ENCODE measurements around the gene BHLHA15. TPM values are rescaled to one million over a fixed set of nuclear protein-coding genes. Genes with fewer than 3 reads are reported as not detected.

BHLHA15 gene
- polyA plus RNA-seq, 4 donors = 0.19 to 0.44 (median 0.29) TPM; not detected in 1

GRCh38 chr7:98223351-98223897, 12.2 kb downstream of the BHLHA15 start:
- no peak for DNase-seq (ENCODE audit: low read depth in 4 of 4, low spot score in 3 of 4)

GRCh38 chr7:98223898-98224700, 12.9 kb downstream of the BHLHA15 start:
- DNase-seq (ENCODE audit: low read depth in 4 of 4, low spot score in 3 of 4) = no peak

- no peak for DNase-seq (ENCODE audit: low read depth in 4 of 4, low spot score in 3 of 4)
These were observed 13.5 kb downstream of the BHLHA15 start for GRCh38 chr7:98224701-98225181.

DNA sequence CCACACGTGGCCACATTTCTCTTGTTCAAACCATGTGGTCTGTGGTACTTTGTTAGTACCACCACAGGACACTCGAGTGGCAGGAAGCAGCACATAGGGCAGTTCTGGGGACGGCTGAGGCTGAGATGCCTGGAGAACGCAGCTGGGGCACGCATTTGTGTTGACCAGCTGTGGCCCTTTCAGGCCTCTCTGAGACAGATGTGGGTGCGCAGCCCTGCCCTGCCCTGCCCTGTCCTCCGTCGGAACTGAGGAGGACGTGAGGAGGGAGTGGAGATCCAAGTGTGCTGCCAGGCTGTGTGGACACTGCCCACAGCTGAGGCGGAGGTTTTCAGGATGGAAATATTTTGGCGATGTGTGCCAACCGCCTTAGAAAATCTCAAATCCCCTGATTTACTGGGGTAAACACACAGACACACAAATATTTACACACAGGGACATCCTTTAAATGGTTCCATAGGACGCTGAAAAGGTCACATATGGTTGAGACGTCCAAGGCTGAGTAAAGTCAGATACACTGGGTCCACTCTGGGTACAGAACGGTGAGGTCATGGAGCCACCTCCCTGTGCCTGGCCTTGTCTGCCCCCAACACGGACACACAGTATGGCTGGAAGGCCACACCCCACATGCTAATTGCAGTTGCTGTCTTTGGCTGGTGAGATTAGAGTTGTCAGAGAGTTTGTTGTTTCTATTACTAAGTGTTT, 14.8 kb downstream of the BHLHA15 start:
- DNase-seq (ENCODE audit: low read depth in 4 of 4, low spot score in 3 of 4) = no peak

DNA sequence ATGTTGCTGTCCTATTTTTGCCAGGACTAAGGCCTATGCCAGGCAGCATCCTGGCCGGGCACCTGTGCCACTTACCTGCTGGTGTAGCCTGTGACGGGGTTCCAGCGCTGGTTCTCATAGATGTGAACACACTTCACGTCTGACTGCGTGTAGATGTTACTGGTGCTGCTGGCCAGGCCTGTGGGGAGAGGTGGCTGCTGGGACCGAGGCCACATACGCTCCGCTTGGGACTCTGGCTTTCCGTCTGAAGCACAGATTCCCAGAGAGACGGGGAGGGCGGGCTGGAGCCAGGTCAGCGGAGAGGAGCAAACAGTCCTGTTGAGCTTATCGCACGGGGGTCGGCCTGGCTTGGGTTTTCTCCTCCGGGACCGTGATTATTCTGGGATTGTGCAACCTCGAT, 16.7 kb downstream of the BHLHA15 start:
- DNase-seq (ENCODE audit: low read depth in 4 of 4, low spot score in 3 of 4) = no peak

DNA sequence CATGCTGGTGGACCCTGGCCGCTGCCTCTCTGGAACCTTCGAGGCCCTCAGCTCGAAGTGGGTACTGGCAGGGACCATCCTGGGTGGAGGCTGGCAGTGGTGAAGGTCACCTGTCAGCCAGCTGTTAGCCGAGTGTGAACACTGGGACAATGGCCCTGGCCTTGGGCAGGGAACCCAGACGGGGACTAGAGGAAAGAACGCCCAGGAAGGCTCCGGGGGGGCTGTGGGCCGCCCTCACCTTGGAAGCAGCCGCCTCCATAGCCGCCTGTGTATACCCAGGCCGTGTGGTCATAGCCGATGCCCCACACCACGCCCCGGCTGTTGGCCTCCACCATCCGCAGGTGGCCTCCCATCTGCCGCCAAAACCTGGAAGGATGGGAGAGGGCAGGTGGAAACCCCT, 17.6 kb downstream of the BHLHA15 start:
- no peak for DNase-seq (ENCODE audit: low read depth in 4 of 4, low spot score in 3 of 4)

- DNase-seq (ENCODE audit: low read depth in 4 of 4, low spot score in 3 of 4) = no peak
These were observed 18.2 kb downstream of the BHLHA15 start for GRCh38 chr7:98229441-98229840.

DNA sequence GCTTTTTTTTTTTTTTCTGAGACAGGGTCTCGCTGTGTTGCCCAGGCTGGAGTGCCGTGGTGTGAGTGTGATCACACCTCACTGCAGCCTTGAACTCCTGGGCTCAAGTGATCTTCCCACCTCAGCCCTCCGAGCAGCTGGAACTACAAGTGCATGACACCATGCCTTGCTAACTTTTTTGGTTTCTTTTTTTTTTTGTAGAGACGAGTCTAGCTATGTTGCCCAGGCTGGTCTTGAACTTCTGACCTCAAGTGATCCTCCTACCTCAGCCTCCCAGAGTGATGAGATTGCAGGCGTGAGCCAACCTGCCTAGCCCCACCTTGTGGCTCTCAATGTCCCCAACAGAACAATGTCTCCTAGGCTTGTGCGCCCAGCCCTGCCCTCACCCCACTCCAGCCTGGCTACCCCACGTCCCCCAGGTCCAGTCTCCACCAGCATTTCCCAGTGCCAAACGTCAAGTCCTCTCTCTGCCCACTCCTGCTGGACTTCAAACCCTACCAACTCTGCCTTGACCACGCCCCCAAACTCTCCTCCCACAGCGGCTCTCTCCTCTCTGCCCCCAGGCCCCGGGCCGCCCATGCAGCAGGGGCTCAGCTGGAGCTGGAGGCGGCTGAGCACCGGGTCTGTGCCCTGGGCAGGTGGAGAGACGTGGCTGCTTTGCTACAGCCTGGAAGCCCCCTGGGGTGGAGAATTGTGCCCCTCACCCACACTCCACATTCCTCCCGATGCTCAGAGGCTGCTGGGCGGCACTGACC, 18.9 kb downstream of the BHLHA15 start:
- DNase-seq (ENCODE audit: low read depth in 4 of 4, low spot score in 3 of 4) = no peak

- DNase-seq (ENCODE audit: low read depth in 4 of 4, low spot score in 3 of 4) = no peak
These were observed 19.7 kb downstream of the BHLHA15 start for GRCh38 chr7:98230746-98231471.

- DNase-seq (ENCODE audit: low read depth in 4 of 4, low spot score in 3 of 4) = no peak
These were observed 20.4 kb downstream of the BHLHA15 start for GRCh38 chr7:98231493-98232262.

DNA sequence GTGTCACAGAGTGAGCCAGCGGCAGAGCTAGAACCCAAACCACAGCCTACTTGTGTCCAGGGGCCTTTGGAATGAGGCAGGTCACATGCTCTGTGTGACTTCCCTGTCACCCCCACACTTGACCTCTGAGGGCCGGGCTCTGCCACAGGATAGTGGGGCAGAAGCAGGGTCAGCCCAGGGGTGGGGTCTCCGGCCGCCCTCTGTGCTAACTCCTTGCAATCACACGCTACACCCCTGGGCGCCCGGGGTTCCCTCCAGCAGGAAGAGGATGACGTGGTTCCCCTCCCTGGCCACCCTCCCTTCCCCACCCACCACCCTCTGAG, 21.0 kb downstream of the BHLHA15 start:
- DNase-seq (ENCODE audit: low read depth in 4 of 4, low spot score in 3 of 4) = no peak

DNA sequence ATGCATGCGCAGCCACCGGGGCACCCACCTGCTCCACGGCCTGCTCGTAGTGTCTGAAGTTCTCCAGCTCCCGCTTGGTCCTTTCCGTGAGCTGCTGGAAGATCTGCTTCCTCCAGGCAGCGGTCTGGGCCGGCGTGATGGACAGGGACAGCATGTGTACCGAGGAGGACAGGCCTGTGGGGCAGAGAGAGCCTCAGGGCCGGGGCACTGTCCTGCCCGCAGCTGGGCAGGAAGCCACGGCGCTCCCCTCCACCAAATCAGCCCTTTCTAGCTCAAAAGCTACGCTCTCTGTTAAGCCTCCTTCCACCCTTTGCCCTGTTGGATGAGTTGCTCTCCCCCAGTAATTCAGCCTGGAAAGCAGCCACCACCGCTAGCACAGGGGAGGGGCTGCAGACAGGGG, 21.6 kb downstream of the BHLHA15 start:
- DNase-seq (ENCODE audit: low read depth in 4 of 4, low spot score in 3 of 4) = no peak

GRCh38 chr7:98233219-98234070, 22.2 kb downstream of the BHLHA15 start:
- DNase-seq (ENCODE audit: low read depth in 4 of 4, low spot score in 3 of 4) = no peak

- DNase-seq (ENCODE audit: low read depth in 4 of 4, low spot score in 3 of 4) = no peak
These were observed 23.3 kb downstream of the BHLHA15 start for GRCh38 chr7:98234429-98235147.

GRCh38 chr7:98235901-98236300, 24.7 kb downstream of the BHLHA15 start:
- DNase-seq (ENCODE audit: low read depth in 4 of 4, low spot score in 3 of 4) = no peak

- DNase-seq (ENCODE audit: low read depth in 4 of 4, low spot score in 3 of 4) = no peak
These were observed 25.3 kb downstream of the BHLHA15 start for GRCh38 chr7:98236355-98237185.

- no peak for DNase-seq (ENCODE audit: low read depth in 4 of 4, low spot score in 3 of 4)
These were observed 26.8 kb downstream of the BHLHA15 start for GRCh38 chr7:98238076-98238475.
